H1 (cell line): ENCODE results near the gene MPRIP. TPM values are rescaled to one million over a fixed set of nuclear protein-coding genes. Genes with fewer than 3 reads are reported as not detected.

Experiments
- CTCF ChIA-PET: fragments of 300-600 bp; sonication (Branson Sonifier 250); formaldehyde crosslinking; loops from one replicate; lab custom pipeline; 2021; ENCODE audit not compliant: partially characterized antibody; lab: Charles Lee
- POLR2A ChIA-PET: fragments of 300-600 bp; sonication (Branson Sonifier 250); formaldehyde crosslinking; loops from one replicate; lab custom pipeline; 2021; ENCODE audit warnings: inconsistent platforms; ENCODE audit not compliant: partially characterized antibody; lab: Charles Lee
- DNase-seq, 2 experiments: peaks; one replicate each; pipeline versions ENCODE4 v3.0.0 to v3.0.0-alpha.2; 2010 to 2022; ENCODE audit warnings: low spot score in 2 of 2, low read depth in 1 of 2, mixed read lengths in 1 of 2
- FAIRE-seq: peaks from 2 replicates; lab custom pipeline; 2011; peaks lifted over from hg19 to GRCh38; lab: Jason Lieb, UNC
- H2AFZ ChIP-seq: 2 replicates; pipeline ENCODE4 v1.8.1; 2012; ENCODE audit warnings: low read length, inconsistent platforms
- H2AK5ac ChIP-seq: 2 replicates; pipeline ENCODE4 v1.6.1; 2013; ENCODE audit warnings: low read depth, low read length
- H2BK120ac ChIP-seq: replicated peaks from 2 replicates; pipeline ENCODE3; 2013; ENCODE audit warnings: low read depth, low read length, inconsistent platforms
- H2BK12ac ChIP-seq: 2 replicates; pipeline ENCODE4 v1.6.1; 2013; ENCODE audit warnings: low read depth, low read length
- H2BK15ac ChIP-seq: 2 replicates; pipeline ENCODE4 v1.6.1; 2013; ENCODE audit warnings: low read length
- H2BK20ac ChIP-seq: 2 replicates; pipeline ENCODE4 v1.6.1; 2013; ENCODE audit warnings: low read length
- H2BK5ac ChIP-seq: 2 replicates; pipeline ENCODE4 v1.6.1; 2013; ENCODE audit warnings: low read depth, low read length
- H3K14ac ChIP-seq: 2 replicates; pipeline ENCODE4 v1.6.1; 2013; ENCODE audit warnings: inconsistent platforms; ENCODE audit not compliant: insufficient read length
- H3K18ac ChIP-seq: 2 replicates; pipeline ENCODE4 v1.6.1; 2013; ENCODE audit warnings: low read length; ENCODE audit errors: extremely low read depth
- H3K23ac ChIP-seq: 2 replicates; pipeline ENCODE4 v1.6.1; 2013; ENCODE audit warnings: inconsistent platforms; ENCODE audit not compliant: insufficient read length
- H3K23me2 ChIP-seq: 2 replicates; pipeline ENCODE4 v1.6.1; 2013; ENCODE audit warnings: low read depth, low read length
- H3K27ac ChIP-seq: 2 replicates; pipeline ENCODE4 v1.6.1; 2011; ENCODE audit warnings: low read depth, low read length, inconsistent platforms
- H3K27me3 ChIP-seq, 4 experiments: replicated peaks in 1 of 4; 1 replicate in 1 of 4; 2 replicates in 3 of 4; pipeline versions ENCODE4 v1.6.1 to v1.8.1; 2011 to 2013; ENCODE audit warnings: low read length in 3 of 4, mild to moderate bottlenecking in 3 of 4, inconsistent platforms in 2 of 4, mixed read lengths in 2 of 4, moderate library complexity in 1 of 4; ENCODE audit not compliant: control insufficient read depth in 3 of 4, insufficient read depth in 3 of 4; ENCODE audit errors: extremely low read depth in 1 of 4
- H3K36me3 ChIP-seq, 4 experiments: 2 replicates each; pipeline versions ENCODE4 v1.6.1 to v1.8.1; 2011 to 2013; ENCODE audit warnings: mild to moderate bottlenecking in 4 of 4, low read length in 3 of 4, moderate library complexity in 2 of 4, control low read depth in 1 of 4, inconsistent platforms in 1 of 4; ENCODE audit not compliant: insufficient read depth in 4 of 4, control insufficient read depth in 2 of 4
- H3K4ac ChIP-seq: replicated peaks from 2 replicates; pipeline ENCODE3; 2013; ENCODE audit warnings: low read length, low read depth, mixed read lengths, inconsistent platforms; ENCODE audit not compliant: insufficient read length
- H3K4me1 ChIP-seq, 4 experiments: replicated peaks in 1 of 4; 1 replicate in 1 of 4; 2 replicates in 3 of 4; pipeline versions ENCODE4 v1.6.1 to v1.8.1; 2011 to 2013; ENCODE audit warnings: low read length in 3 of 4, inconsistent platforms in 2 of 4, mixed read lengths in 1 of 4; ENCODE audit not compliant: insufficient read depth in 4 of 4, control insufficient read depth in 3 of 4
- H3K4me2 ChIP-seq, 2 experiments: 2 replicates each; pipeline versions ENCODE4 v1.6.1 to v1.8.1; 2011 to 2013; ENCODE audit warnings: low read depth in 2 of 2, low read length in 2 of 2, control low read depth in 1 of 2, inconsistent platforms in 1 of 2, mild to moderate bottlenecking in 1 of 2; ENCODE audit not compliant: insufficient read depth in 1 of 2
- H3K4me3 ChIP-seq, 4 experiments: fragments of 200-600, 300-600 bp in 1 of 4; sonication (generic), shearing (Covaris generic), sonication (Bioruptor Twin) in 1 of 4; 2 replicates each; pipeline versions ENCODE4 v1.5.1 to v1.8.1; 2011 to 2016; ENCODE audit warnings: low read length in 4 of 4, low read depth in 3 of 4, control low read depth in 2 of 4, inconsistent platforms in 2 of 4, mild to moderate bottlenecking in 2 of 4, mixed read lengths in 1 of 4, moderate library complexity in 1 of 4; ENCODE audit not compliant: insufficient read depth in 2 of 4; ENCODE audit errors: extremely low read depth in 1 of 4
- H3K56ac ChIP-seq: replicated peaks from 2 replicates; pipeline ENCODE3; 2013; ENCODE audit warnings: low read depth, mild to moderate bottlenecking, mixed read lengths, low read length, inconsistent platforms; ENCODE audit not compliant: insufficient read length
- H3K79me1 ChIP-seq: 2 replicates; pipeline ENCODE4 v1.6.1; 2013; ENCODE audit warnings: low read depth, low read length, control low read depth
- H3K79me2 ChIP-seq, 2 experiments: 2 replicates each; pipeline versions ENCODE4 v1.6.1 to v1.8.1; 2012 to 2013; ENCODE audit warnings: low read length in 2 of 2, mild to moderate bottlenecking in 2 of 2, inconsistent platforms in 1 of 2; ENCODE audit not compliant: insufficient read depth in 2 of 2, control insufficient read depth in 1 of 2
- H3K9ac ChIP-seq, 4 experiments: replicated peaks in 1 of 4; 1 replicate in 1 of 4; 2 replicates in 3 of 4; pipeline versions ENCODE4 v1.6.1 to v1.8.1; 2011 to 2013; ENCODE audit warnings: low read depth in 3 of 4, low read length in 3 of 4, control low read depth in 2 of 4, mild to moderate bottlenecking in 2 of 4, moderate library complexity in 2 of 4, inconsistent platforms in 1 of 4; ENCODE audit errors: extremely low read depth in 1 of 4
- H3K9me3 ChIP-seq, 2 experiments: 2 replicates each; pipeline versions ENCODE4 v1.6.1 to v1.8.1; 2012 to 2013; ENCODE audit warnings: mild to moderate bottlenecking in 2 of 2, moderate library complexity in 2 of 2, control low read depth in 1 of 2, inconsistent platforms in 1 of 2, low read depth in 1 of 2, low read length in 1 of 2, mixed read lengths in 1 of 2; ENCODE audit not compliant: insufficient read depth in 2 of 2
- H4K20me1 ChIP-seq, 2 experiments: replicated peaks in 1 of 2; 2 replicates each; pipeline versions ENCODE3 to v1.8.1; 2011 to 2013; ENCODE audit warnings: inconsistent platforms in 2 of 2, low read length in 2 of 2, mild to moderate bottlenecking in 1 of 2; ENCODE audit not compliant: insufficient read depth in 2 of 2, control insufficient read depth in 1 of 2
- H4K5ac ChIP-seq: 2 replicates; pipeline ENCODE4 v1.6.1; 2013; ENCODE audit warnings: low read length, low read depth, mixed read lengths, inconsistent platforms; ENCODE audit not compliant: insufficient read length
- H4K8ac ChIP-seq: 2 replicates; pipeline ENCODE4 v1.8.0; 2013; ENCODE audit warnings: mild to moderate bottlenecking, moderate library complexity, low read length, inconsistent platforms; ENCODE audit not compliant: insufficient read depth; ENCODE audit errors: extremely low read depth
- H4K91ac ChIP-seq: replicated peaks from 2 replicates; pipeline ENCODE3; 2013; ENCODE audit warnings: low read length, mixed read lengths, inconsistent platforms; ENCODE audit not compliant: insufficient read length
- BCL11A ChIP-seq, 2 experiments: IDR thresholded peaks; one replicate each; pipeline ENCODE4 v1.6.1; 2011; ENCODE audit warnings: low read depth in 2 of 2, low read length in 2 of 2, mild to moderate bottlenecking in 2 of 2
- CHD1 ChIP-seq: IDR thresholded peaks from 2 replicates; pipeline ENCODE4 v1.6.1; 2012; ENCODE audit warnings: low read depth, low read length, improper control_type of control experiment
- CHD2 ChIP-seq: IDR thresholded peaks from 2 replicates; pipeline ENCODE4 v1.6.1; 2012; ENCODE audit warnings: low read length, improper control_type of control experiment
- SP1 ChIP-seq: IDR thresholded peaks from 2 replicates; pipeline ENCODE4 v1.6.1; 2011; ENCODE audit warnings: low read depth, low read length
- TAF1 ChIP-seq: IDR thresholded peaks from 2 replicates; pipeline ENCODE4 v1.6.1; 2011; ENCODE audit warnings: mild to moderate bottlenecking, low read depth, low read length
- WGBS, 2 experiments: shearing (Covaris generic) in 1 of 2; methylation state at CpG; one replicate each; pipeline versions ENCODE4 v1.1.6 to v1.1.7; 2013 to 2015; ENCODE audit warnings: low lambda C conversion rate in 2 of 2, mixed read lengths in 2 of 2, inconsistent platforms in 1 of 2, low coverage in 1 of 2, missing lambda C conversion rate in 1 of 2; ENCODE audit not compliant: insufficient replicate concordance in 2 of 2, insufficient coverage in 1 of 2, insufficient read length in 1 of 2; ENCODE audit errors: extremely low coverage in 1 of 2, missing lambda C conversion rate in 1 of 2; 5-methylcytosine and 5-hydroxymethylcytosine counted together
- polyA plus RNA-seq, 7 experiments: library from polyadenylated mRNA; depleted of rRNA in 3 of 7; stranded (reverse) in 5 of 7; unstranded in 2 of 7; fragments of >200 nt in 5 of 7; fragments of 200-250 nt in 2 of 7; gene quantifications; 1 replicate in 5 of 7; 2 replicates in 1 of 7; 4 replicates in 1 of 7; pipeline versions ENCODE4 v1.2.1 to v1.2.3, GENCODE V29; 2011 to 2013; ENCODE audit warnings: missing spikeins in 2 of 7, mixed read lengths in 2 of 7
- total RNA-seq: library from RNA; stranded (reverse); fragmentation: NEBNext Ultra II Directional; extraction: Animal tissue kit (Norgen Biotek cat#: 25700); gene quantifications from 2 replicates; pipeline ENCODE4 v1.2.1, GENCODE V29; 2021

MPRIP gene
- total and polyA plus RNA-seq, 2 of the 8 experiments (the other 6 are each of a cell fraction or from before 2014, with no cell fraction given): 48.6 to 146 TPM

DNA sequence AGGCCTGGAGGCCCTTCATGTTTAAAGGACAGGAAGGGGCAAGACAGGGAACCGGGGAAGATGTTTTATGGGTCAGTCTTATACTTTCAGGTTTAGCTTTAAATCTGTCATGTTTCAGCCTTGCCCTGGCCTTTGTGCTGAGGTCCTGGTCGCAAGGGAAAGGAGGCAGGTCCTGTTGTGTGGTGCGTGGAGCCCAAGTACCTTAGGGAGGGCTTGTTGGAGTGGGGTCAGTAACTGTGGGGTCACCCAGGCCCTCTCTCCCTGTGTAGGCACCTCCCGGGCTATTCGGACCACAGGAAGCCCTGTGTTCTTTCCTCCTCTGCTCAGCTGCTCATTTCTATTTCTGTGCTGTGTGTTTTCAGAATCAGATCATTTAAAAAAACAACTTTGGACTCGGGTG, 42.7 kb downstream of the MPRIP start:
- Histone ChIP-seq H3K4me1 (peaks cover 0 to 3% (median under 1%) of the 10 kb centered on the region in 4 experiments; a peak in 3 of 7 replicates), H4K8ac (no peak overlapping the region), H3K4ac (no peak overlapping the region), H2BK120ac (no peak overlapping the region), H3K9me3 (no peaks in the 10 kb centered on the region), H3K56ac (no peak overlapping the region), H3K14ac (no peak overlapping the region), H4K20me1 (peaks cover 4 to 6% of the 10 kb centered on the region in 2 experiments), H3K36me3 (no peaks in the 10 kb centered on the region; a peak in 1 of 8 replicates), H3K4me3 (no peak overlapping the region), H3K23me2 (no peaks in the 10 kb centered on the region), H3K27me3 (no peaks in the 10 kb centered on the region), H3K23ac (no peak overlapping the region), H2AFZ (no peak overlapping the region), H3K9ac (no peak overlapping the region), H3K79me1 (peaks cover 16% of the 10 kb centered on the region), H2BK5ac (no peak overlapping the region), H3K79me2 (peaks cover 0 to 2% of the 10 kb centered on the region in 2 experiments; a peak in 1 of 4 replicates), H3K4me2 (no peak overlapping the region), H2BK15ac (no peak overlapping the region), H2BK20ac (no peak overlapping the region), H2BK12ac (no peak overlapping the region), H3K27ac (no peak overlapping the region), H4K91ac (no peak overlapping the region), H3K18ac (no peak overlapping the region), H4K5ac (no peak overlapping the region), H2AK5ac (no peak overlapping the region)
- WGBS, 2 experiments: 87% methylated on average over 4 of the region's 6 CpGs; no CpG with 5 or more reads in 1 of the 2 experiments
- DNase-seq: no peak
- no peak for FAIRE-seq
- POLR2A ChIA-PET: interaction anchor here (0.7 kb wide), 1 partner anchor 79 kb away, joined by 3 read pairs; no protein-coding TSS in a partner anchor
- CTCF ChIA-PET: interaction anchor here (1.2 to 4.4 kb wide), 4 partner anchors 29 to 161 kb away, joined by 3 to 14 read pairs (median 4); no protein-coding TSS in a partner anchor
- TF ChIP-seq BCL11A (IDR thresholded peaks at IDR 0.05; ENCODE audit: low read depth in 2 of 2, low read length in 2 of 2): no peak
- TF ChIP-seq TAF1: no peak
- no peak for TF ChIP-seq CHD2
- TF ChIP-seq SP1: no peak
- no peak for TF ChIP-seq CHD1
